ENCODE results near the gene CMTM2. TPM values are rescaled to one million over a fixed set of nuclear protein-coding genes. Genes with fewer than 3 reads are reported as not detected.

Gene CMTM2
- total and polyA plus RNA-seq, 2 experiments from 2014 or later, result not detected

- 88 to 96% methylated on average over 2 of the region's 2 CpGs for WGBS, 2 experiments (ENCODE audit: low coverage in 1 of 2, low lambda C conversion rate in 2 of 2, missing lambda C conversion rate in 2 of 2)
- no peak for TF ChIP-seq EZH2phosphoT487 (IDR thresholded peaks at IDR 0.05; ENCODE audit: insufficient read depth, low read depth)
These were observed 42.0 kb upstream of the CMTM2 start for GRCh38 chr16:66537236-66537635.

GRCh38 chr16:66538910-66539309 is 40.4 kb upstream of the CMTM2 start:
- no peak overlapping the region for H3K27ac ChIP-seq
- in situ Hi-C loops (cut with MboI), result no loop called here
- no peak overlapping the region for H2AFZ ChIP-seq
- no peak for TF ChIP-seq EZH2 (IDR thresholded peaks at IDR 0.05; ENCODE audit: insufficient read depth, poor library complexity, severe bottlenecking)
- no peak for TF ChIP-seq EZH2phosphoT487 (IDR thresholded peaks at IDR 0.05; ENCODE audit: insufficient read depth, low read depth)
- H3K9me2 ChIP-seq (ENCODE audit: insufficient read depth), result no peaks in the 10 kb centered on the region
- no peak overlapping the region for H3K4me2 ChIP-seq (ENCODE audit: unreplicated experiment)
- H4K20me1 ChIP-seq (ENCODE audit: insufficient read depth), result no peaks in the 10 kb centered on the region
- H3K79me2 ChIP-seq (ENCODE audit: insufficient read depth), result no peaks in the 10 kb centered on the region
- no peak overlapping the region for H3K9ac ChIP-seq
- H3K4me1 ChIP-seq (ENCODE audit: insufficient read depth), result no peaks in the 10 kb centered on the region
- no peaks in the 10 kb centered on the region; the same call in 1 of the 2 replicates for H3K36me3 ChIP-seq (ENCODE audit: low read depth)
- 87 to 95% methylated on average over 5 of the region's 5 CpGs for WGBS, 2 experiments (ENCODE audit: low coverage in 1 of 2, low lambda C conversion rate in 2 of 2, missing lambda C conversion rate in 2 of 2)
- no peak overlapping the region for H3K4me3 ChIP-seq
- H3K27me3 ChIP-seq (replicated peaks; ENCODE audit: insufficient read depth), result no peaks in the 10 kb centered on the region
- H3F3A ChIP-seq (ENCODE audit: insufficient read depth), result no peaks in the 10 kb centered on the region
- no peaks in the 10 kb centered on the region for H3K9me3 ChIP-seq (ENCODE audit: low read depth)
- no peak for DNase-seq

More at GRCh38 chr16:66537236-66537635, 42.0 kb upstream of the CMTM2 start:
- Histone ChIP-seq H3K79me2 (ENCODE audit: insufficient read depth) (no peaks in the 10 kb centered on the region), H3K4me2 (ENCODE audit: unreplicated experiment) (no peak overlapping the region), H2AFZ (no peak overlapping the region), H3K9ac (no peak overlapping the region), H3K27ac (no peak overlapping the region), H3K27me3 (replicated peaks; ENCODE audit: insufficient read depth) (no peaks in the 10 kb centered on the region), H3K36me3 (ENCODE audit: low read depth) (no peaks in the 10 kb centered on the region; the same call in 1 of the 2 replicates), H3K9me3 (ENCODE audit: low read depth) (no peaks in the 10 kb centered on the region), H4K20me1 (ENCODE audit: insufficient read depth) (no peaks in the 10 kb centered on the region), H3K4me1 (ENCODE audit: insufficient read depth) (no peaks in the 10 kb centered on the region), H3K9me2 (ENCODE audit: insufficient read depth) (no peaks in the 10 kb centered on the region), H3K4me3 (no peak overlapping the region), H3F3A (ENCODE audit: insufficient read depth) (no peaks in the 10 kb centered on the region)
- in situ Hi-C loops (cut with MboI), result no loop called here
- DNase-seq, result no peak

- Histone ChIP-seq H3K4me1 (ENCODE audit: insufficient read depth) (no peaks in the 10 kb centered on the region), H4K20me1 (ENCODE audit: insufficient read depth) (no peaks in the 10 kb centered on the region), H3K9me3 (ENCODE audit: low read depth) (no peaks in the 10 kb centered on the region), H3F3A (ENCODE audit: insufficient read depth) (no peaks in the 10 kb centered on the region), H3K9ac (no peak overlapping the region), H3K4me3 (no peak overlapping the region), H3K36me3 (ENCODE audit: low read depth) (no peaks in the 10 kb centered on the region; the same call in 1 of the 2 replicates), H3K27me3 (replicated peaks; ENCODE audit: insufficient read depth) (no peaks in the 10 kb centered on the region), H3K9me2 (ENCODE audit: insufficient read depth) (no peaks in the 10 kb centered on the region), H2AFZ (no peak overlapping the region), H3K4me2 (ENCODE audit: unreplicated experiment) (no peak overlapping the region), H3K79me2 (ENCODE audit: insufficient read depth) (no peaks in the 10 kb centered on the region), H3K27ac (no peak overlapping the region)
- no peak for DNase-seq
- 95 to 96% methylated on average over 3 of the region's 3 CpGs for WGBS, 2 experiments (ENCODE audit: low coverage in 1 of 2, low lambda C conversion rate in 2 of 2, missing lambda C conversion rate in 2 of 2)
- in situ Hi-C loops (cut with MboI), result no loop called here
- no peak for TF ChIP-seq EZH2phosphoT487 (IDR thresholded peaks at IDR 0.05; ENCODE audit: insufficient read depth, low read depth)
- TF ChIP-seq EZH2 (IDR thresholded peaks at IDR 0.05; ENCODE audit: insufficient read depth, poor library complexity, severe bottlenecking), result no peak
These were observed 39.4 kb upstream of the CMTM2 start for GRCh38 chr16:66539623-66540469.

DNA sequence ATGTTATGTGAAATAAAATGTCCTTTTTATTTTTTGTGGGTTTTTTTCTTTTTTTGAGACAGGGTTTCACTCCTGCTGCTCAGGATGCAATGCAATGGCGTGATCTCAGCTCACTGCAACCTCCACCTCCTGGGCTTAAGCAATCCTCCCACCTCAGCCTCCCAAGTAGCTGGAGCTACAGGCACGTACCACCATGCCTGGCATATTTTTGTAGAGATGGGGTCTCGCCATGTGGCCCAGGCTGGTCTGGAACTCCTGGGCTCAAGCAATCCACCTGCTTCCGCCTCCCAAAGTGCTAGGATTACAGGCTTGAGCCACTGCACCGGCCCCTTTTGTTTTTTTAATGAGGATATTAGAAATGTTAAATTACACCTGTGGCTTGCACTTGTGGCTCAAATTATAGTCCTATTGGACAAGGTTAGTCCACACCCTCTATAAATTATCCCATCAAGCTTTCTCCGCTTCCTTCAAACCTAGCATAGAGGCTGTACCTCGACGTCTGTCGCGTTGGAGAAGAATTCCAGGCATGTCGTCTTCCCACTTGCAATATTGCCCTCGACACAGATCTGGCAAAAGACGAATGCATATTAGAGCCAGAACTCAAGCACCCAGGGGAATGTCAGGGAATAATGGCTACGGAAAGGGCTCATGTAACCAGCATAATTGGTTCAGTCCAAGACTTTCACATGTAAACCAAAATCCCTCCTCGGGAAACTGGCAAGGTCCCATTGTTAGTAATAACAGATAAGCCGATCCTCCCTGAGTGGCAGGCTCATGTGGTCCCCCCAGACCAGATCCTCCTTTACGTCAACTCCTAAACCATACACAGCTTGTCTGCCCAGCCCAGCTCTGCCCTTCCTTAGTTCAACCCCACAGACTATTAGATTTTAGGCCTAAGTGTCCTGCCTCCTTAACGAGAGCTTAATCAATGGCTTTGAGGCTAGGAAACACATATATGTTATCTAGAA is 37.6 kb upstream of the CMTM2 start:
- in situ Hi-C loops (cut with MboI), result no loop called here
- Histone ChIP-seq H4K20me1 (ENCODE audit: insufficient read depth) (no peaks in the 10 kb centered on the region), H3K36me3 (ENCODE audit: low read depth) (no peaks in the 10 kb centered on the region; the same call in 1 of the 2 replicates), H3K9ac (no peak overlapping the region), H3K27ac (no peak overlapping the region), H3K9me2 (ENCODE audit: insufficient read depth) (no peaks in the 10 kb centered on the region), H3K4me1 (ENCODE audit: insufficient read depth) (no peaks in the 10 kb centered on the region), H3K79me2 (ENCODE audit: insufficient read depth) (no peaks in the 10 kb centered on the region), H3F3A (ENCODE audit: insufficient read depth) (no peaks in the 10 kb centered on the region), H3K9me3 (ENCODE audit: low read depth) (no peaks in the 10 kb centered on the region), H3K4me2 (ENCODE audit: unreplicated experiment) (no peak overlapping the region), H3K27me3 (replicated peaks; ENCODE audit: insufficient read depth) (no peaks in the 10 kb centered on the region), H3K4me3 (no peak overlapping the region), H2AFZ (no peak overlapping the region)
- no peak for DNase-seq
- WGBS, 2 experiments (ENCODE audit: low coverage in 1 of 2, low lambda C conversion rate in 2 of 2, missing lambda C conversion rate in 2 of 2), result 81 to 87% methylated on average over 18 of the region's 18 CpGs
- no peak for TF ChIP-seq EZH2 (IDR thresholded peaks at IDR 0.05; ENCODE audit: insufficient read depth, poor library complexity, severe bottlenecking)

Data from GM23248 (cell line).